Body of pancreas (tissue), 4 donors: Measurements from ENCODE around the gene NECTIN3.

Experiments
- POLR2A ChIP-seq, 3 donors: fragments of 450-650 bp; IDR thresholded peaks; one replicate each; pipeline ENCODE4 v1.6.1; 2016; ENCODE audit warnings: antibody characterized with exemption in 3 of 3, mild to moderate bottlenecking in 2 of 3
- TF ChIP-seq, protein P1 (sequence below), 7 experiments: fragments of 450-650 bp in 4 of 7; fragments of 200-600 bp in 3 of 7; sonication (generic) in 3 of 7; IDR thresholded peaks; one replicate each; pipeline ENCODE4 v1.5.1; 2016 to 2019; ENCODE audit warnings: antibody characterized with exemption in 7 of 7

DNA sequence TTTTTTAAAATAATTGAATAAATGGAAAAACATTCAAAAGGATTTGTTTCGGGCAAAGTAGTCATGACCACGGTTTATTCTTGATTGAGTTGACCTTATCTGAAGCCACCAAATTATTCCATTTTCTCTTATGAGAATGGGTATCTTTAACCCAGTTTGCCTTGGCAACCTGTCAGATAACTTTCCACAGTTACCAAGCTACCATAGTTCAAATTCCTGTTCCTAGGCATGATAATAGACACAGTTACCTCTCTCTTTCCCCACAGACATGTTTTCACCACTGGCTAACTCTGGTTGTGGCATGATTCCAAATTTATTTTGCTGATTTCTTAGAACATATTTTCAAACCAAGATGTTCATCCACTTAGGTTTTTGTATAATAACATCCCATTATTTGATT is 84.9 kb downstream of the NECTIN3 start:
- TF ChIP-seq, protein P1, sequence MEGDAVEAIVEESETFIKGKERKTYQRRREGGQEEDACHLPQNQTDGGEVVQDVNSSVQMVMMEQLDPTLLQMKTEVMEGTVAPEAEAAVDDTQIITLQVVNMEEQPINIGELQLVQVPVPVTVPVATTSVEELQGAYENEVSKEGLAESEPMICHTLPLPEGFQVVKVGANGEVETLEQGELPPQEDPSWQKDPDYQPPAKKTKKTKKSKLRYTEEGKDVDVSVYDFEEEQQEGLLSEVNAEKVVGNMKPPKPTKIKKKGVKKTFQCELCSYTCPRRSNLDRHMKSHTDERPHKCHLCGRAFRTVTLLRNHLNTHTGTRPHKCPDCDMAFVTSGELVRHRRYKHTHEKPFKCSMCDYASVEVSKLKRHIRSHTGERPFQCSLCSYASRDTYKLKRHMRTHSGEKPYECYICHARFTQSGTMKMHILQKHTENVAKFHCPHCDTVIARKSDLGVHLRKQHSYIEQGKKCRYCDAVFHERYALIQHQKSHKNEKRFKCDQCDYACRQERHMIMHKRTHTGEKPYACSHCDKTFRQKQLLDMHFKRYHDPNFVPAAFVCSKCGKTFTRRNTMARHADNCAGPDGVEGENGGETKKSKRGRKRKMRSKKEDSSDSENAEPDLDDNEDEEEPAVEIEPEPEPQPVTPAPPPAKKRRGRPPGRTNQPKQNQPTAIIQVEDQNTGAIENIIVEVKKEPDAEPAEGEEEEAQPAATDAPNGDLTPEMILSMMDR (IDR thresholded peaks at IDR 0.05), result no peak
- TF ChIP-seq POLR2A (IDR thresholded peaks at IDR 0.05), result no peak
